ENCODE measurements around the gene NPDC1.

- TF ChIP-seq POLR2A (IDR thresholded peaks at IDR 0.05) (no peak), CTCF (IDR thresholded peaks at IDR 0.05) (peak; percentile 56 to 94 (median 86))
Observed at GRCh38 chr9:137067860-137068538, 22.0 kb upstream of the NPDC1 start.

All from body of pancreas (tissue), 4 donors.